HG03432 (cell line): Measurements from ENCODE around the gene PMPCA.
A peak's percentile ranks its signal among the peaks of the same experiment; 100 is the strongest.

Source experiments
- ATAC-seq: cut with Tn5 transposase; IDR thresholded peaks from one replicate; pipeline ENCODE4 v1.9.1; 2021; ENCODE audit warnings: mild to moderate bottlenecking, moderate library complexity; ENCODE audit not compliant: unreplicated experiment

The PMPCA gene, protein sequence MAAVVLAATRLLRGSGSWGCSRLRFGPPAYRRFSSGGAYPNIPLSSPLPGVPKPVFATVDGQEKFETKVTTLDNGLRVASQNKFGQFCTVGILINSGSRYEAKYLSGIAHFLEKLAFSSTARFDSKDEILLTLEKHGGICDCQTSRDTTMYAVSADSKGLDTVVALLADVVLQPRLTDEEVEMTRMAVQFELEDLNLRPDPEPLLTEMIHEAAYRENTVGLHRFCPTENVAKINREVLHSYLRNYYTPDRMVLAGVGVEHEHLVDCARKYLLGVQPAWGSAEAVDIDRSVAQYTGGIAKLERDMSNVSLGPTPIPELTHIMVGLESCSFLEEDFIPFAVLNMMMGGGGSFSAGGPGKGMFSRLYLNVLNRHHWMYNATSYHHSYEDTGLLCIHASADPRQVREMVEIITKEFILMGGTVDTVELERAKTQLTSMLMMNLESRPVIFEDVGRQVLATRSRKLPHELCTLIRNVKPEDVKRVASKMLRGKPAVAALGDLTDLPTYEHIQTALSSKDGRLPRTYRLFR

DNA sequence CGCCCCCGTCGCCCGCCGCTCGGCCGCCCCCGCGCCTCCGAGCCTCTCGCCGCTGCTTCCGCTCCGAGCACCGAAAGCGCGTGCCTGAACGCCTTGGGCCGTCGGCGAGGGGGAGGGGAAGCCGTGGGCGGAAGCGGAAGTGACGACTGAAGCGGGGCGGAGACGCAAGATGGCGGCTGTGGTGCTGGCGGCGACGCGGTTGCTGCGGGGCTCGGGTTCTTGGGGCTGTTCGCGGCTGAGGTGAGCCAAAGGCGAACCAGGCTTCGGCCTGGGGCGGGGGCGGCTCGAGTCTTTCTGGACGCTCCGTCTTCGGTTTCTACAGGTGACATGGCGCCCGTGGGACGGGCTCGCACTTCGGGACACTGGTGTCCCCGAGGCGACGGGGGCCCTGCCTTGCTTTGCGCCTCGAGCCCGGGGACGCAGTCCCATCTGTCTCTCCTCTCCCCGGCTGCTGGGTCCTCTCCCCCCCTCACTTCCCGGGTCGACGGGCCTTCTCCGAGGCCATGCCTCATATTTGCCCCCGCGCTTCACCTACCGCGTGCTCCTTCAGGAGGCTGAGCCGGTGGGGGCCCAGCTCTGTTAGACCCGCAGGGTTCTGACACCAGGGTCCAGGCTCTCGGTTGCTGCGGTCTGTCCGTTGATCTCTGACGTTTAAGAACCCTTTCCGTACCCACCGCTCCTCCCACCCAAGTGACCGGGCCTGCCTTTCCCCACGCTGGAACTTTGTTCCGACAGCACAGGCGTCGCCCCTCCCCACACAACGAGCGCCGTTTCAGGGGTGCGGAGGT, at the start of gene PMPCA, which contains the start of gene ENTR1:
Gene PMPCA (plus strand): TSS at position 159 of the 788 bp plus-strand sequence. CDS start 11 bp downstream, at position 170.
Gene ENTR1 (minus strand): TSS at position 115 of the 788 bp plus-strand sequence. CDS start 217 bp downstream, outside the sequence.
- peak; percentile 83 for ATAC-seq

DNA sequence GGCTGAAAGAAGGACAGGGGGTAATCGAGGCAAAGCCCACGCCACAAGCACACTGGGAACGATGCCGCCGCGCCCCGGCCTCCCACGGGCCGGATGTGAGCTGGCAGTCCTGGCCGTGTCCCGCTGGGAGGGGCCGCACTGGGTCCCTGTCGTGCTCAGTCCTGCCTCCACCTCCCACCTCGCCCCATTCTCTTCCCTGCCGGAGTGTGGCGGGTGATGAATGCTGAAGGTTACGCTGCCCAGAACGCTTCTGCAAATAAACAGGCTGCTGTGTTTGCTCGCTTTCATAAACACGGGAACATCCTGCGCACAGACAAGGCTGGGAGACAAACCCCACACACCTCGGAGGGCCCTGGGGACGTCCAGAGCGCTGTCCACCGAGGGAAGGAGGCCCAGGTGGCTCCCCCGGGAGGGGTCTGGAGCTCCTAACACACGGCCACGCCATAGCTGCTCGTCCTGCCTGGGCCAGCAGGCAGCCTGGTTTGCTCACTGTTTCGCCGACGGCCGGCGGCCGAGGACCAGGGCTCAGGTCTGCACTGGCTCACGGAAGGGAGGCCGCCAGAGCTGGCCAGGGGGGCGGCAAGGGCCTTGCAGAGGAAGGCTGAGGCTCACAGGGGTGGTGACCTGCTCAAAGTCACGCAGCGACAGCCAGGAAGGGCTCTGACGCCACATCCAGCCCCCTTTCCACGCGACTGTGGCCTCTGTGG, 49.3 kb upstream of the PMPCA start:
- ATAC-seq: no peak

DNA sequence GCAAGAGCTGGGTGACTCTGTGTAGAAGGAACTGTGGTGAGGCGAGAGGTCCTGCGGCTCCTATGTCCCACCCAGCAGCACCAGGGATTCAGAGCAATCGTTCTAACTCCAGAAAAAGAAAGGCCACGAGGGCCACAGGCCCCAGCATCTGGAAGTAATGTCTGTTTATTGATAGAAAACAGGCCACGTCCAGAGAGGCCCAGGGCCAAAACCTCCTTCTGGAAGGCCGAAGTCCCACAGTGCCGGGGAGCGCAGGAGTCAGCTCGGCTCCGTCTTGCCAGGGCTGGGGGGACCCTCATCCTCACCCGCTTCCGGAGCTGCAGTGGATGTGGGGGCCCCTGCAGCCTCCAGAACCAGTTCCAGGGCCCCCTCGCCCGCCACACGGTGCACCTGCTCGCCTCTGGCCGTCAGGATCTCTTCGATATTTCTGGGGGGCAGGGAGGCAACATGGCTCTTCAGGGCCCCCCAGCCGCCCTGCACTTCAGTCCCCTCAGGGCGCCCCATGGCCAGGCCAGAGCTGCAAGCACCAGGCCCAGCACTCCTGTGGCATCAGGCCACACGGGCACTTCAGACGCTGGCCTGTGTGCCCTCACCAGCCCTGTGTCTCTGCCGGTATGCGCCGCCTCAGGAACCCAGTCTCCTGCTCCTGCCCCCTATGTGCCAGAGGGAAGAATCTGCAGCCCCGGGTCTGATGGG, 48.6 kb upstream of the PMPCA start:
- no peak for ATAC-seq

DNA sequence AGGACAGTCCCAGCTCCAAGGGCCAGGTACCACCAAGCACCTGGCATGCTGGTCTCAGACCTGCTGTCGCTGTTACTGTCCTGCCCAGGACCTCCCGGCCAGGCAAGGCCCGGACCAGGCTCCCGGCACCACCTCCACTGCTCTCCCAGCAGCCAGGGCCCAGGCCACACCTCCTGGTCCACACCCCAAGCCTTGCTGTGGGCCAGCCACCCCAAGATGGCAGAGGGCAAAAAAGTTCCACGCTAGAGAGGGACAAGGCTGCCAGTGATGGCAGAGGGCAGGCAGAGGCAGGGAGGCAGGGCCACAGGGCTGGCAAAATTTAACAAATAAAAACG, 48.0 kb upstream of the PMPCA start:
- ATAC-seq: no peak

DNA sequence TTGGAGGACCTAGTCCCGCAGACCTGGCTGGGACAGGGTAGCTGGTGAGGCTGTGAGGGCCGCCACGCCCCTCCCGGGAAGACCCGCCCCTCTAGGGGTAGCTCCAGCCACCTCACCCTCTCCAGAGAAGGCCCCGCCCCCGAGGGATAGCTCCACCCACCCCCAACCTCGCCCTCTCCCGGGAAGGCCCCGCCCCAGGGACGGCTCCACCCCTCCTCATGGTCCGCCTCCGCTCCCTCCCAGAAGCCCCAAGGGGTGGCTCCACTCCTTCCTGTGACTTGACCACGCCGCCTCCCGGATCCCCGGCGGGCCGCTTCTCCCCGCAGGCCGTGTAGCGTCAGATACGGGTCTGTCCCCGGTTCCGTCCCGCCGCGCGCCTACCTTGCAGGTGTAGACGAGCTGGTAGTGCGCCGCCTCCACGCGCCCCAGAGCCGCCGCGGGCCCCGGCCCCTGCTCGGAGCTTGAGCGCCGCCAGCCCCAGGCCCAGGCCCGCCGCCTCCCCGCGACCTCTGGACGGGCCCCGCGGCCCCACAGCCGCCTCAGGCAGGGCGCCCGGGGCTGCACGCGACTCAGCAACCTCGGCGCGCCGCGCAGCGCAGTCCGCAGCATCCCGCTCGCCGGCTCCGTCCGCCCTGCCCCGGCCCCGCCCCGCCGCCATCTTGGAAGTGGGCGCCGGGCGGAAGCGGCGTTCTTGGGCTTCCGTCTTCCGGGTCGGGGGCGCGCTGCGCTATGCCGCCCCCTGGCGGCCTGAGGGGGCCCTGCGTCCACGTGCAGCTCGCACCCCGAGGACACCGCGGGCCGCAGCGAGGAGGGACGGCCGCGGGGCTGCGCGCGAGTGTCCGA, 47.1 kb upstream of the PMPCA start, which contains the start of gene DNLZ:
Gene DNLZ (minus strand): TSS at position 639 of the 843 bp plus-strand sequence. CDS start 30 bp downstream, at position 609.
- ATAC-seq: peak; percentile 79

DNA sequence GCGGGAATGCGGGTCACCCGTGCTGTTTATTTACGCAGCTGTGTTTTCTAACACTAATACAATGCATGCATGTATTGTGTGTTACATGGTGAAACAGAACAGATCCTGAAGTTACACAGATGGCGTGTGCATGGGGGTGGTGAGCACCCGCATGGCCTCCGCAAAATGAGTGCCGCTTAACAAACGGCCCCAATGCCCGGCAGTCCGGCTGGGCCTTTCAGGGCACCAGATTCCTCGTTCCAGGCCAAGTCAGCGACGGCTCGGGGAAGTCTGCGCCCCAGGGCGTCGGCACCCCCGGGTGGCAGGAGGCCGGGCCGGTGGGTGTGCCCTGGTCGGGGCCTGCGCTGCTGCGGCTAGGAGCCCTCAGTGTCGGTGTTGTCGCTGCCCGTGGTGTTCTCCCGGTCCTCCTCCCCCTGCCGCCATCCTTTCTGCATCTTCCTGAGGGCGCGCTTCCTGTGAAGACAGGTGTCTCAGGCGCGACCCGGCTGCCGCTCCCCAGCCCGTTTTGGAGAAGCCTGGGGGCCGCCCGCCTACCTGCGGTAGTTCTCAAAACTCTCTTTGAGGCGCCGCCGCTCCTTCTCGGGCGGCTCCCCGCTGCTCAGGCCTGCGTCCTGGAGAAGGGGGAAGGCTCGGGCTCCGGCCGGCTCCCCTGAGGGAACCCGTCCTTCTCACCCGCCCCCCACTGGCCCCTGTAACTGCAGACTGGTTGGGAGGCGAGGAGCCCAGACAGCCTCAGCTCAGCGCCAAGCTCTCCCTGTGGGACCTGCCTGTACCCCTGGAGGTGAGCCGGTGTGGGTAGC, 46.3 kb upstream of the PMPCA start:
- ATAC-seq: no peak

DNA sequence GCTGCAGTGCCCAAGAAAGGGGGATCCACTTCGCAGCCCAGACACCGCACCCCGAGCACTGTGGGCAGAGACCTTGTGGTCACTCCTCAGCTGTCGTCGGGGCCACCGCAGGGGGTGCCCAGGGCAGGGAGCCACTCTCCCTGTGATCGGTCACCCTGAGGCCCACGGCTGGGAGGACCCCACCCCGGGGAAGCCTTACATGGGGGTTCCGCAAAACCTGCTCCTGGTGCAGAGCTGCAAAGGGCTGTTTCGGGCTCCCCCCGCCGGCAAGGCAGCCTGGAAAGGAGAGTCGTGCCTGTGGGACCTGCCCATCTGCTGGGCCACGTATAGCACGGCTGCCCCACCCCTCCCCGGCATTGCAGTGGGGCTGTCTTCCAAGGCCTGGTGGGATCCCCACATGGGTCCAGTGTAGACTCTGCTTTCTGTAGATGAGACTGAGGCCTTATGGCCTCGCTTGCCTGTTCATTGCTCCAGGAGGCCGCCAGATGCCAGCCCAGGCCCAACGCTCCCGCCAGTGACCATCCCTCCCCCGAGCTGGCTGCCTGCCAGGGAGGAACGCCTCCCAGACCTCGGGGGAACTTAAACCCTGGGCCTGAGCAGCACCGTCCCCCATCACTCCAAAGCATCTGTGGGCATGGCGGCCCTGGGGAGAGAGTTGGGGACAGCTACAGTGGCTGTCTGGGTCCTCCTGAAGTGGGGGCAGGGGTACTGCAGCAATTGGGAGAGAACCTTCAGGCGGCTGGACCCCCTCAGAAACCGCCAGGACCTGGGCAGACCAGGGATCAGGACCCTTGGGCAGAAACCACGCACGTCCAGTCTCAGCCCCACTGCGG, 45.3 kb upstream of the PMPCA start:
- no peak for ATAC-seq

DNA sequence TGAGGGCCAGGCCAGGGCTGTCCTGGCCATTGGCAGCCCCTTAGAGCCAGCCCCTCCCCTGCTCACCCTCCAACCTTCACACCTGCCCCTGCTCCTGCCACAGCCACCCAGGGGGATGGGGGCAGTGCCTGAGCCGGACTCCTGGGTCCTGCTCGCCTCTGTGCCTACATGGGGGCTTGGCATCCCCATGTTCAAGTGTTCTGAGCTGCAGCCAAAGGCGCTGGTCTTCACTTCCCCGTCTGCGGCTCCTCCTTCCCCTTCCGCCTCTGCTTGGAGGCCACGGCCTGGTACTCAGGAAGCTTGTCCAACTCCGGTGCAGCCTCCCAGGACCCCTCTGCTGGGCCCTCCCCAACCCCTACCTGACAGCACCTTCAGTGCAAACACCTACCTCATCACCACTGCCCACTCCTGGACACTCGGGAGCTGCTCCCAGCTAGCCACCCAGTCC, 44.7 kb upstream of the PMPCA start:
- ATAC-seq: no peak

DNA sequence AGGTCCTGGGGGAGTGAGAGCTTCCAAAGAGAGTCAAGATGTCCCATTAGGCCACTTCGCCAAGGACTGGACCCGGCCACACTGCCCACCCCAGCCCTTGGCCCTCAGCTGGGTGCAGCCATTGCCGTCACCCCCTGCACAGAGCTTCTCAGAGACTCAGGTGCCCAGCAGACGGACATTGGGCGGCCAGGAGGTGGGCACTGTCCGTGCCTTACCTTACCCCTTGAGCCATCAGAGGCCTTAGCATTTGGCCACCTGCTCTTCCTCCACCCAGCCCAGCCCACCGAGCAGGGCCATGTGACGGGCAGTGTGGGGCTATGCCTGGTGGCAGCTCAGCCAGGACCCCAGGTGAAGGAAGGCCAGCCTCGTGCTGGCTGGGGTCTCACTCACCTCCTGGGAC, 43.6 kb upstream of the PMPCA start:
- ATAC-seq: no peak

DNA sequence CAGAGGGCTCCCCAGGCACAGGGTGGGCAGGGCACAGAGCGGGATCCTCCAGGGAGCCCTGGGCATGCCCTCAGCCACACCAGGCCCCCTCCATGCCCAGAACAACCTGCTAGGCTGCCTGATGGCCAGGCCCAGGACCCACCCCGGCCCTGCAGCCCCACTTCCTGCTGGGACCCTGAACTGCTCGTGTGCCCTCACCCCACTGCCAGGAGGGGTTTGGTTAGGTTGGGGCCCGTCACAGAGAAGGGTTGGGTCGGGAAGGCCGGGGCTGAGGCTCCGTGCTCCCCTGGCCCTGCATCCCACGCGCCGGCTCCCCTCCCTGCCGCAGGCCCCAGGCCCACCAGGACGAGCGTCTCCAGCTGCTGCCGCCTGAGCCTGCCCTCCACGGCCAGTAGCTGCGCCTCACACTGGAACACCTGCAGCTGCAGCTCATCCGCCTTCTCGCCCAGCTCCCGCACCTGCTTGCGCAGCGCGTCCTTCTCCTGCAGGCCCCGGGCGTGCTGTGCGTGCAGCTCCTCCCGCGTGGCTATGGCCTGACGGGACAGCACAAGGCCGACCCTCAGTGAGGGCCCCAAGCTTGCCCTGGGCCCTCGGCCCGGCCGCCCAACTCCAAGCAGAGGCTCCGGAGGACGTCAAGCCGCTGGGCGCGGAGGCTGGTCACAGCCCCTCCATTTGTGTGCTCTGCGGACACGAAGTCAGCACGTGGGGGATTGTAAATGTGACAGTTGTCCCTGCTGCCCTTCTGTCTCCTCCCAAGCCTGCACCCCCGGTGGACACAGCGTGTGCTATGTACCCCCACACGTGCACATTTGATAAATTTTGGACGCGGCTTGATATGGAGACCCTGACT, 42.9 kb upstream of the PMPCA start:
- ATAC-seq: no peak

DNA sequence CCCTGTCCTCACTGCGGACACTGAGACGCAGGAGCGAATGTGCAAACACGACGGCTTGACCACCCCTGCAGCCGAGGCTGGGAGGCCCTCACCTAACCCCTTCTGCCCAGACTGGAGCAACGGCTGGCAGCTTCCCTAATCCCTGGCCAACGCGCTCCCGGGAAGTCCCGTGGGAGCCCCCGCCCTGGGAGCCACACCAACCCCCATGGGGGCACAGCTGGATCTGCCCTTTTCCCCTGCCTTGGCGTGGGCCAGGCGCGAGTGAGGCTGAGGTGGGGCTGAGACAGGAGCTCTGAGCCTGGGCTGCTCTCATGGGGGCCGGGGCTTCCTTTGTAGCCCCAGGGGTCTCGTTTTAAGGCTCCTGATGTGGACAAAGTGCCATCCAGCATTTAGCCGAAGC, 42.3 kb upstream of the PMPCA start:
- ATAC-seq: no peak

DNA sequence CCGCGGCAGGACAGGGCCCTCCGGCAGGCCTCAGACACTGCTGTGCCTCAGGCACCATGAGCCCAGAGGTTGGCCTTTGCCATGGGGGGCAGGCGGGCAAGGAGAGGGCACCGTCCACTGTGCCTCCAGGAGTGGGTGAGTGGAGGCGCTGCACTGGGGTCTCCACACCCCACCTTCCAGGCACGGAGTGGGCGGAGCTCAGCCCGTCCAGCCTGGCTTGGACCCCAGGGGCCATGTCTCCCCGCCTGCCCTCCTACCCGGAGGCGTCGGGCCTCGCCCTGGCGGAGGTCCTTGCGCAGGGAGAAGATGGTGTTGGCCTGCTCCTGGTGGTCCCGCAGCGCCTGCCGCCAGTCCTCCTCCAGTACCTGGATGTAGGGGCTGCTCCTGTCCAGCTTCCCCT, 40.4 kb upstream of the PMPCA start:
- ATAC-seq: no peak

DNA sequence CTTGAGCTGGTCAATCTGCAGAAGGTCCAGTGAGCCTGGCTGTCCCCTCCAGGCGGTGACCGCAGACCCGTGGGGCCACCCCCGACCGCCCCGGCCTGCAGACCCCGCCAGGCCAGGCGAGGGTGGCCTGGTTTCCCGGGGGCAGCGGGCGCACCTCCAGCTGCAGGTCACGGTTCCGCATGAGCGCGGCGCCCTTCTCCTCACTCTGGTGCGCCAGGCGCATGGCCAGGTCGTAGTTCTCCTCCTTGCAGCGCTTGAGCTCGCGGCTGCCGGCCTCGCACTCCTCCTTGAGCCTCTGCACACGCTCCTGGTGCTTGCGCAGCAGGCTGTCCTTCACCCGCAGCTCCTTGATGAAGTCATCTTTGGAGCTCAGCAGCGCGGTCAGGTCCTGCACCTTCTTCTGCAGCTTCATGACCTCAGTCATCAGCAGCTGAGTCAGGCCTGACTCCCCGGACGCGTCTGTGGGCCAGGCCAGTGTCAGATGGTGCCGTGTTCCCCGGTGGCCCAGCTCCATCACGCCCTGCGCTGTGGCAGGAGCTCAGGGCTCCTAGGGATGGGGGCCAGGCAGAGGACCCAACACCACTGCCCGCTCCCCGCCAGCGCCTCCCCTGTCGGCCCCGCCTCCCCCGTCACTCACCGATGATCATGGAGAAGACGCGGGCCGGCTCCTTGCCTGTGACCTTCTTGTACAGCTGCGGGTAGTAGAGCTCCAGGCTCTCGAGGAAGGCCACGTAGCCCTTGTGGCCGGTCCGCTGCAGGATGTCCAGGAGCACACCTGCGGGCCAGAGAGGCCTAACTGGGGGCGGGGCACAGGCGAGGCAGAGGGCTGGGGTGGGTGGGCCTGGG, 39.5 kb upstream of the PMPCA start:
- ATAC-seq: no peak

DNA sequence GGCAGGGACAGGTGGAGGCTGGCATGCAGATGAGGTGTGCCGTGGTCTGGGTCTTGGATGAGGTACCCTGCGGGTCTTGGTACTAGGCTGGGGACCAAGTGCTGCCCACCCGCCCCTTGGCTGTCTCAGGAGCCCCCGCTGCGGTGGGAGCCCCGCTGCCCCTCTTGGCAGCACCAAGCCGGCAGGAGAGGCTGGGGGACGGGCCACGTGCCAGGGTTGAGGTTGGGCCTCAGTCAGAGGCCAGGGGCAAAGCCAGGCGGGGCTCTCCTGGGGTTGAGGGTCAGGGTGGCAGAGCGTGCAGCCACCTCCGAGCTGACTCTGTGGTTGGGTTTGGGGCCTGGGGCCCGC, 39.0 kb upstream of the PMPCA start:
- no peak for ATAC-seq

DNA sequence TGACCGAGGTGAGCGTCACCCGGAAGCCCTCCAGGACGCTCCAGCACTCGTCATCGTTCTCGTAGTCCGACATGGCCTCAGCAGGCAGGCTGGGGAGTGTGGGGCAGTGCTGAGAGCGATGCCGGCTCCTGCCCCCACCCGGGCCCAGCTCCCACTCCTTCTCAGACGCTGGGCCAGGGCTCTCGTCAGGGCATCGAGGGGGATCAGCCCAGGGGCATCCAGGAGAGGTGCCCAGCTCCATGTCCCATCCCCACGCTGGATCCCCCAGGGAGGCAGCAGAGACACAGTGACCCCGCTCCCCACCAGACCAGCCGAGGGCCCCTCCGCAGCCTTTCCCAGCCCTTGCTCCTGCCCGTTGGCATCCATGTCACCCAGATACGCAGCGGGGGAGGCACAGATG, 38.5 kb upstream of the PMPCA start:
- no peak for ATAC-seq
